ENCODE data around the gene PPIA.

PPIA gene

GRCh38 chr7:44796504-44797328, at the start of gene PPIA:
Gene PPIA, plus strand, starts transcription at chr7:44796681. Its CDS starts 44 bp downstream, at chr7:44796725.
- DNase-seq (ENCODE audit: low spot score): peak; percentile 100

GRCh38 chr7:44748045-44748947, 48.2 kb upstream of the PPIA start, which contains the start of gene ZMIZ2:
Gene ZMIZ2, plus strand, starts transcription at chr7:44748847. Its CDS starts 7,403 bp downstream, at chr7:44756250.
- peak; percentile 98 for DNase-seq (ENCODE audit: low spot score)

- no peak for DNase-seq (ENCODE audit: low spot score)
These were observed 47.3 kb upstream of the PPIA start for GRCh38 chr7:44748948-44749731.

GRCh38 chr7:44749992-44750391, 46.5 kb upstream of the PPIA start:
- no peak for DNase-seq (ENCODE audit: low spot score)

GRCh38 chr7:44750424-44750823, 46.1 kb upstream of the PPIA start:
- DNase-seq (ENCODE audit: low spot score): no peak

GRCh38 chr7:44750921-44751571, 45.4 kb upstream of the PPIA start:
- DNase-seq (ENCODE audit: low spot score): peak; percentile 10

- DNase-seq (ENCODE audit: low spot score): no peak
These were observed 43.7 kb upstream of the PPIA start for GRCh38 chr7:44752822-44753221.

DNA sequence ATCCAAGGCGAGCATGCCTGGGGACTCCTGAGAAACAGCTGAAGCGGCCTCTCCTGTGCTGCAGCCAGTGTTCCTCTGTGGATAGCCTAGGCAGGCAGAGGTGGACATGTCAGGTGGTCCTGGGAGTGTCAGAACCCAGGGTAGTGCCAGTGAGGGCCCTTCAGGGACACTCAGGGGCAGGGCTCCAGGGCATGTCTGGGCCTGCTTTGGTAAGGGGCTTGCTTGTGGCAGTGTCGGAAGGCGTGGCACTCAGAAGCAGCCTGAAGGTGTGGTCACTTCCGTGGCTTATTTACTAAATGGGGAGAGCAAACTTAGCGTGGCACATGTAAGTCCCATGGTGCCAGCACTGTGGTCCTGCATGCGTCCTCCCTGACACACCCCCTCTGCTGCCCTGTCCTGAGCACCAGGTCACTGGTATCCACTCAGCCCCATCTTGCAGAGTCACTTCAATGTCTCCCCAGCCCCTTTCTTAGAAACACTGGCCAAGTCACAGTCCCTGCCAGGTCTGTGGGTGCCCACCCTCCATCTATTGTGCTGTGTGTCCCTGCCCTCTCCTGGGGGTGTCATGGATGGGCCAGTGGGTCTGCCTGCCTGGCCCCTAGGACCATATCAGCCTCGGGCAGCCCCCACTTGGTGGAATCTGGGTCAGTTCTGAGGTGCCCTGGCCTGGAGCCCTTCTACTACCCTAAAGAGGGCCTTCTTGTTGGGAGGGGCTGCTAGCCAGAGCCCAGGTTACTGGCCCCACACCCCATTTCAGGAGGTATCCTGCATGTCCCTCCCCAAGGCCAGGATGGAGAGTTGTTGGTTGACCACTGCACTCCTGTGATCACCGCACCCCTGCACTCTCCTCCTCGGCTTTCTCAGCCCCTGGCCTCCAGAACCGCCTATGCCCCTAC, 41.4 kb upstream of the PPIA start:
- DNase-seq (ENCODE audit: low spot score): peak; percentile 7

DNA sequence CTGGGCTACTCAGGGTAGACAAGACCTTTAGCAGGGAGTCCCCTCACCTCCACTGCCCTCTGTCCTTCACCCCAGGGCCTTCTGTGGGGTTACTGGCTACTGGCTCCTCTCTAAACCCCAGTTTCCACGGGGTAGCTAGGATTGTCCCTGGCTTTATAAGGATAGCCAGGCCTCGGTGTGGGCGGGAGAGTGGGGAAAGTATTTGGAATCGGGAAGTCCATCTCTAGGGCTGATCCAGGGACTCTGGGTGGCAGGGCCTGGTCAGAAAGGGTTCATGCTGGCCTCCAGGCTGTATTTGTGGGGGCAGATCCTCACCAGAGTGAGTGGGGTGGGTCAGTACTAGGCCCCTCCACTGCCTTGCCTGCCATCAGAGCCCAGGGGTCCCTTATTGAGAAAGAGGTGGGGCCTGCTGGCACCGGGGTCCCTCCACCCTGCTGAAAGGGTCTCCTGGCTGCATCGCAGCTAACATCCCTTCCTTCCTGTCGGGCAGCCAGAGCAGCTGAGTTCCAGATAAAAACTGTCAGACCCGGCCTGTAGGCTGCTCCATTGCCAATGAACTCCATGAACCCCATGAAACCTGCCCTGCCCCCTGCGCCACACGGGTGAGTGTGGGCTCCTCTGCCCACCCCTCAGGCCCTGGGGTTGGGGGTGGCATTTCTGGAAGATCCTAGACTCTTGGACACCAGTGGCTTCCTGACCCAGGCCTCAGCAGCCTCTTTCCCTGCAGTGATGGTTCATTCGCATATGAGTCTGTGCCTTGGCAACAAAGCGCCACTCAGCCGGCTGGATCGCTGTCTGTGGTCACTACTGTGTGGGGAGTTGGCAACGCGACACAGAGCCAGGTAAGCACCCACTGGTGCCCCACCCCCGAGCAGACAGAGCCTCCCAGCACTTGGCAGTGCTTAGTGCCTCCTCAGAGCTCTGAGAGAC, 40.5 kb upstream of the PPIA start:
- DNase-seq (ENCODE audit: low spot score): peak; percentile 20

DNA sequence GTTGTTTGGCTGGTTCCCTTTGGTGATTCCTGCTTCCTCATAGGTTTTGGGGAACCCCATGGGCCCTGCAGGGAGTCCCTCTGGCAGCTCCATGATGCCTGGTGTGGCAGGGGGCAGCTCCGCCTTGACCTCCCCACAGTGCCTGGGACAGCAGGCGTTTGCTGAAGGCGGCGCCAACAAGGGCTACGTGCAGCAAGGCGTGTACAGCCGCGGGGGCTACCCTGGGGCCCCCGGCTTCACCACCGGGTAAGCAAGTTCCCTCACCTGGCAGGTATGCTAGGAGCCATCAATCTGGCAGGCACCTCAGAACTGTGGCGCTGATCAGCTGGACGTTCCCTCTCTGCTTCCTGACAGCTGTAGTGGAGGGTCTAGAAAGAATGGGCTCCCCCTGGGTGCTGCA, 39.6 kb upstream of the PPIA start:
- DNase-seq (ENCODE audit: low spot score): no peak

- DNase-seq (ENCODE audit: low spot score): peak; percentile 5
These were observed 39.2 kb upstream of the PPIA start for GRCh38 chr7:44757311-44757710.

DNA sequence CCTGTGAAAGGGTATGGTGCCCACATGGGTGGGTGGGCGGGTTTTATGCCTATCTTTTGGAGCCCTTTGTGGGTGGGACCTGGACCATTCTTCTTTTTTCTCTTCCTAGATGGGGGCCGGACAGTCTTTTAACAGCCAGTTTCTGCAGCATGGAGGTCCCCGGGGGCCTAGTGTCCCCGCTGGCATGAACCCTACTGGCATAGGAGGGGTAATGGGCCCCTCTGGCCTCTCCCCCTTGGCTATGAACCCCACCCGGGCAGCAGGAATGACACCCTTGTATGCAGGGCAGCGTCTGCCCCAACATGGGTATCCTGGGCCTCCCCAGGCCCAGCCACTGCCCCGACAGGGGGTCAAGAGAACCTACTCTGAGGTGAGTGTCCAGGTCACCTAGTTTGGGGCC, 38.7 kb upstream of the PPIA start:
- peak; percentile 5 for DNase-seq (ENCODE audit: low spot score)

DNA sequence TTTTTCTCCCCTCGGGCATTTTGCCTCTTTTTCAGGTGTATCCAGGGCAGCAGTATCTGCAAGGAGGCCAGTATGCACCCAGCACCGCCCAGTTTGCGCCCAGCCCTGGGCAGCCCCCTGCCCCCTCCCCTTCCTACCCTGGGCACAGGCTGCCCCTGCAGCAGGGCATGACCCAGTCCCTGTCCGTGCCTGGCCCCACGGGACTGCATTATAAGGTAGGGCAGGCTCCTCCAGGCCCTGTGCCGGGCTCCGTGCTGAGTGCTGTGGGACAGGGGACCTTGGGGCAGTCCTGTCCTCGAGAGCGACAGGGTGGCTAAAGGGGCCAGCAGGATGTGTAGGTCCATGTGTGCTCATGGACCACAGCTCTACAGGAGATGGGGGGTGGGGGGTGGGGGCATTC, 37.2 kb upstream of the PPIA start:
- peak; percentile 5 for DNase-seq (ENCODE audit: low spot score)

DNA sequence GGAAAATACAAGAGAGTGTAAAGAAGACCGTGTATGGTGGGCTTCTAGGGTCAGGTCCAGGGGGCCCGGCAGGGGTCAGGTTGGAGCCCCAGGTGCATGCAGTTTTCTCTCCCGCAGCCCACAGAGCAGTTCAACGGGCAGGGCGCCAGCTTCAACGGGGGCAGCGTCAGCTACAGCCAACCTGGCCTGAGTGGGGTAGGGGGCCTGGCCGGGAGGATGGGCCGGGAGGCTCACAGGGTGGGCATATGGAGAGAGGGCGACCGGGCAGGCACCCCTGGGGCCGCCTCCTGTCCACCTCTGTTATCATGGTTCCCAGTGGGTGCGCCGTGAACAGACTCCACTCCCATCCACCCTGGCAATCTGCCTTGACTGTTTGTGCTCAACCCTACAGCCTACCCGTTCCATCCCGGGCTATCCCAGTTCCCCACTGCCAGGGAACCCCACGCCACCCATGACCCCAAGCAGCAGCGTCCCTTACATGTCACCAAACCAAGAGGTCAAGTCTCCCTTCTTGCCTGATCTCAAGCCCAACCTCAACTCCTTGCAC, 36.4 kb upstream of the PPIA start:
- DNase-seq (ENCODE audit: low spot score): peak; percentile 4

GRCh38 chr7:44761207-44762161, 35.0 kb upstream of the PPIA start:
- peak; percentile 95 for DNase-seq (ENCODE audit: low spot score)

DNA sequence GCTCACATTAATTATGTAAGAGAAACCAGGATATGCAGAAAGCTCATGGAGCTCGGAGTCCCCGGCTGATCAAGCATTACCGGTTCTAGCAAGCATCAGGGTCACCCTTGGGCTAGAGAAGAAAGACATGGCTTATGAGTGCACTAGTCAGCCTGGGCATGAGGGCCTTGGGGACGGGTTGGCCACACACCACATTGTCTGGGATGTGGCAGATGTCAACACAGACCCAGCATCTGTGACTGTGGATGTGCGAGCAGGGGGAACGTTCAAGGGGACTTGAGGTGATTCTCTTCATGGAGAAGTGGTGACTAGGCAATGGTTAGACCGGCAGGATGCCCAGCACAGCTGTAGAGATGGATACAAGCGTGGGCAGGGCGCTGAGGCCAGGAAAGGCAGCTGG, 34.2 kb upstream of the PPIA start:
- DNase-seq (ENCODE audit: low spot score): peak; percentile 5

DNA sequence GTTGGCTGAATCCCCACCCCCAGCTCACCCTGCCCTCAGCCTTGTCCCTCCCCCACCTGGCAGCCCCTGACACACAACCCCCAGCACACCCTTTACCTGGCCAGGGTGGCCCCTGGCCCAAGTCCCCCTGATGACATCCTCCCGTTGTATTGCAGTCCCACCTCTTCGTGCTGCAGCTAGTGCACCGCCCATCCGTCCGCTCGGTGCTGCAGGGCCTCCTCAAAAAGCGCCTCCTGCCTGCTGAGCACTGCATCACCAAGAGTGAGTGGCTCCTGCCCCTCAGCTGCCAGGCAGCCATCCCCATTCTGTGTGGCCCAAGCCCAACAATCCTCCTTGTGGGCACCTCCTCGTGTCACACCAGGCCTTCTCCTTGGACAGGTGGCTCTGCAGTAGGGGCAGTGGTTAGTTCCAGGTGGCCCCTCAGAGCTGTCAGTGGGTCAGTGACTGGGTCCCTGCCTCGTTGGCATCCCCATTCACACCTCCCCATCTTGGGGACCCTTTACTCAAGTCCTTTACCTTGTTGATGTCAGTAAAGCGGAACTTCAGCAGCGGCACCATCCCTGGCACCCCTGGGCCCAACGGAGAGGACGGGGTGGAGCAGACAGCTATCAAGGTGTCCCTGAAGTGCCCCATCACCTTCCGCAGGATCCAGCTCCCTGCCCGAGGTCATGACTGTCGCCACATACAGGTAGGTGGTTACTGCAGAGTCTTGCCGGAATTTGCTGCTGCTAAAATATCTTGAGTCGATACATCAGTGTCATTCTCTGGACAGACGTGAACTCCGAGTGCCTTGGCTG, 33.6 kb upstream of the PPIA start:
- DNase-seq (ENCODE audit: low spot score): peak; percentile 7
